GM10248 (cell line): ENCODE results near the gene TPST1.

Experiments
- CTCF ChIA-PET: fragments of 300-600 bp; sonication (Branson Sonifier 250); formaldehyde crosslinking; extraction: SDS; loops from one replicate; lab custom pipeline; 2021; ENCODE audit warnings: antibody characterized with exemption; lab: Yijun Ruan, JAX
- POLR2A ChIA-PET: fragments of 350-650 bp; sonication (Branson Sonifier 250); formaldehyde crosslinking; extraction: SDS; loops from one replicate; lab custom pipeline; 2020; ENCODE audit warnings: antibody characterized with exemption; lab: Yijun Ruan, JAX
- DNase-seq: peaks from one replicate; pipeline ENCODE4 v3.0.0; 2012; ENCODE audit errors: extremely low spot score
- CTCF ChIP-seq: IDR thresholded peaks from 2 replicates; pipeline ENCODE4 v1.5.1; 2012; ENCODE audit warnings: mild to moderate bottlenecking, low read depth; ENCODE audit errors: extremely low read depth, missing control alignments, control extremely low read depth

TPST1 gene

DNA sequence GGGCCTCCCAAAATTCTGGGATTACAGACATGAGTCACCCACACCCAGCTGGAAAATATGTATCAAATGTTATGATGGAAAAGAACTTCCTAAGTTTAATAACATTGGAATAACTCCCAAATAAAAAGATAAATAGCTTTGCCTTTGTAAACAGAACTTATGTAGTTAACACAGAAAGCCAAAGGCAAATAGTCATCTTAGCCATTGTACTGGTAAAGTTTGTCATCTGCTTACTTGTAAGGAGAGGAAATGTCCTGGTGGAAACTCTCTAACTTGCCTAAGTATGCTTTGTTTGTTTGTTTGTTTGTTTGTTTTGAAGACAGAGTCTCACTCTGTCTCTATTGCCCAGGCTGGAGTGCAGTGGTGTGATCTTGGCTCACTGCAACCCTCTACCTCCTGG, 23.8 kb upstream of the TPST1 start:
- ChIA-PET POLR2A (no interaction called here), CTCF (no interaction called here)
- no peak for TF ChIP-seq CTCF
- no peak for DNase-seq

DNA sequence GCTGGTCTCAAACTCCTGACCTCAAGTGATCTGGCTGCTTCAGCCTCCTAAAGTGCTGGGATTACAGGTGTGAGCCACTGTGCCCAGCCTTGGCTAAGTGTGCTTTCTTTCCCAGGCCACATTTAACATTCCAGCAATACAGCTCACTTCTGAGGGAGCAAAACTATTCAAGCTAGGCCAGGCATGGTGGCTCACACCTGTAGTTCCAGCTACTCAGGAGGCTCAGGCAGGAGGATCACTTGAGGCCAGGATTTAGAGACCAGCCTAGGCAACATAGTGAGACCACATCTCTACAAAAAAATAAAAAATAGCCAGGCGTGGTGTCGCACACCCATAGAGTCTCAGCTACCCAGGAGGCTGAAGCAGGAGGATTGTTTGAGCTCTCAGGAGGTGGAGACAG, 23.3 kb upstream of the TPST1 start:
- no peak for DNase-seq
- ChIA-PET CTCF (interaction anchor here (1.2 kb wide), 1 partner anchor 23 kb away, joined by 3 read pairs; the partner anchor contains the start of gene TPST1), POLR2A (no interaction called here)
- no peak for TF ChIP-seq CTCF

DNA sequence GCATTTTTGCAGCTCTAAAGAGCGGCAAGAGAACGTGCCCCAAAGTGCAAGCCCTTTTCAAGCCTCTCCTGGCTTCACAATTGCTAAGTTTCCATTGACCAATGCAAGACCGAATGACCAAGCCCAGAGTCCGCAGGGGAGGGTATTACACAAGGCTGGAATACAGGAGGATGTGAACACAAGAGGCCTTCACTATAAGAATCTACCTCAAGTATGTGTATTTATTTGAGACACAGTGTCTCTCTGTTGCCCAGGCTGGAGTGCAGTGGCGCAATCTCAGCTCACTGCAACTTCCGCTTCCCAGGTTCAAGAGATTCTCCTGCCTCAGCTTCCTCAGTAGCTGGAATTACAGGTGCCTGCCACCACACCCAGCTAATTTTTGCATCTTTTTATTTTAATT, 22.2 kb upstream of the TPST1 start:
- POLR2A ChIA-PET = no interaction called here
- CTCF ChIA-PET = interaction anchor here (0.9 to 1.2 kb wide), 2 partner anchors 13 to 22 kb away, joined by 3 to 5 read pairs; partner anchors contain the start of gene TPST1
- TF ChIP-seq CTCF = no peak
- no peak for DNase-seq

DNA sequence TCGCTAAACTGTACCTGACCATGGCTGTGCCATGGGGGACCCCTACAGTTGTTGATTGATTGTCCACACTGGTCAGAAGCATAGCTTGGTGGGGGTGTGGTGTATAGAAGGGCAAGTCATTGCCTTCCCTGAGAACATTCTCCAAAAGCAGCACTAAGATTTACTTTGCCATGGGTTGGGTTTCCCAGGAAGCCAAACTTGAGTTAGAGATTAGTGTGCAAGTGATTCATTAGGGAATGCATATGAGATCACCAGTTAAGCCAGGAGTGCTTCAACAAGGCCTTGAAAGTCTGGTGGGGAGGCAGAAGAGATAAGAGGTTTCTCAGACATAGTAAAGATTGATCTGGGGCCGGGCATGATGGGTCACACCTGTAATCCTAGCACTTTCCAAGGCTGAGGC, 21.4 kb upstream of the TPST1 start:
- no peak for TF ChIP-seq CTCF
- ChIA-PET POLR2A (no interaction called here), CTCF (interaction anchor here (1.4 kb wide), 1 partner anchor 13 kb away, joined by 3 read pairs; no protein-coding TSS in a partner anchor)
- no peak for DNase-seq

DNA sequence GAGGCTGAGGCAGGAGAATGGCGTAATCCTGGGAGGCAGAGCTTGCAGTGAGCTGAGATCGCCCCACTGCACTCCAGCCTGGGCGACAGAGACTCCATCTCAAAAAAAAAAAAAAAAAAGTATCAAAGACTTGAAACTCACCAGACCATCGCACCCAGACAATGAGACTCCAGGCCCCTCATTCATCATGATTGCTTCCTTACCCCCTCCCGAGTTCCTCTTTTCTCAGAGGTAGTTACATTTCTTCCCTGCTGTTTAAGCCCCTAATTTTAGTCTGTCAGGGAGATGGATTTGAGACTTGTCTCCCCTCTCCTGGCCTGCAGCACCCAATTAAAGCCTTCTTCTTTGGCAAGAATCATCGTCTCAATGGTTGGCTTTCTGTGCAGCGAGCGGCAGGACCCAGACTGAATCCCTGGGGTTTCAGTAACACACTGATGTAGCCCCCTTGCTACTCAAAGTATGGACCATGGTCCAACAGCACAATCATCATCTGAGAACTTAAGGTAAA, 19.4 kb upstream of the TPST1 start:
- ChIA-PET CTCF (interaction anchor here (1.0 kb wide), 1 partner anchor 51 kb away, joined by 3 read pairs; no protein-coding TSS in a partner anchor), POLR2A (no interaction called here)
- TF ChIP-seq CTCF = no peak
- no peak for DNase-seq

- no peak for DNase-seq
- ChIA-PET POLR2A (no interaction called here), CTCF (interaction anchor here (1.4 to 1.5 kb wide), 2 partner anchors 16 to 21 kb away, joined by 3 read pairs; no protein-coding TSS in a partner anchor)
- TF ChIP-seq CTCF = no peak
Measured at GRCh38 chr7:66186991-66187390, 18.1 kb upstream of the TPST1 start.
